Ascending aorta (tissue), 2 donors: Measurements from ENCODE around the gene HINT2. TPM values are rescaled to one million over a fixed set of nuclear protein-coding genes. Genes with fewer than 3 reads are reported as not detected.

Source experiments
- DNase-seq, 2 donors: peaks; one replicate each; pipeline ENCODE4 v3.0.0-alpha.2; 2019; ENCODE audit warnings: low spot score in 2 of 2
- H3K27ac ChIP-seq, 2 donors: fragments of 200-600 bp; sonication (generic); one replicate each; pipeline ENCODE4 v1.5.1; 2016 to 2017; ENCODE audit warnings: mild to moderate bottlenecking in 1 of 2
- H3K27me3 ChIP-seq: fragments of 200-600 bp; sonication (generic); one replicate; pipeline ENCODE4 v1.5.1; 2017
- H3K36me3 ChIP-seq, 2 donors: fragments of 200-600 bp; sonication (generic); one replicate each; pipeline ENCODE4 v1.5.1; 2016
- H3K4me1 ChIP-seq, 2 donors: fragments of 200-600 bp; sonication (generic); one replicate each; pipeline ENCODE4 v1.5.1; 2016 to 2017; ENCODE audit warnings: mild to moderate bottlenecking in 1 of 2
- H3K4me3 ChIP-seq, 2 donors: fragments of 200-600 bp; sonication (generic); one replicate each; pipeline ENCODE4 v1.5.1; 2016 to 2017; ENCODE audit warnings: mild to moderate bottlenecking in 1 of 2
- H3K9me3 ChIP-seq, 2 donors: fragments of 200-600 bp; sonication (generic); one replicate each; pipeline ENCODE4 v1.5.1; 2016
- CTCF ChIP-seq, 3 experiments: fragments of 200-600 bp in 2 of 3; fragments of 450-650 bp in 1 of 3; sonication (generic) in 2 of 3; IDR thresholded peaks; one replicate each; pipeline ENCODE4 v1.5.1; 2016 to 2019; ENCODE audit warnings: antibody characterized with exemption in 3 of 3, mild to moderate bottlenecking in 1 of 3, moderate library complexity in 1 of 3
- intact Hi-C: fragments of 100-400 bp; cut with DNase I; formaldehyde crosslinking; loops from one replicate; pipeline ENCODE4 v1.15.1; 2023
- total RNA-seq: library from RNA; depleted of rRNA; stranded (reverse); fragments of >200 nt; gene quantifications from one replicate; pipeline ENCODE4 v1.1.0, GENCODE V29; 2016

Gene HINT2
- total RNA-seq, result 21.6 TPM

- Histone ChIP-seq H3K4me3 (peak within 1 kb of the TSS; percentile 89 to 90), H3K4me1 (peaks cover 8 to 27% of the 10 kb centered on the region in 2 donors), H3K27ac (peak within 1 kb of the TSS; percentile 92 to 96), H3K9me3 (no peaks in the 10 kb centered on the region), H3K36me3 (peaks cover 0 to under 1% of the 10 kb centered on the region in 2 donors), H3K27me3 (no peaks in the 10 kb centered on the region)
- TF ChIP-seq CTCF (IDR thresholded peaks at IDR 0.05), result no peak
- peak; percentile 97 to 99 for DNase-seq
- intact Hi-C loops, result loop anchor here (1.0 to 10.0 kb wide), 7 partner anchors 14 to 220 kb away; partner anchors contain the start of genes CCDC107, CREB3, GBA2 and RECK
Measured at GRCh38 chr9:35814841-35815543, at the start of gene HINT2. TSS of gene HINT2 (minus strand) at chr9:35815042. CDS start at chr9:35814979, 63 bp downstream.

- Histone ChIP-seq H3K27me3 (no peaks in the 10 kb centered on the region), H3K36me3 (no peaks in the 10 kb centered on the region), H3K27ac (no peak overlapping the region), H3K4me1 (no peaks in the 10 kb centered on the region), H3K4me3 (no peak overlapping the region), H3K9me3 (no peaks in the 10 kb centered on the region)
- DNase-seq, result no peak
- intact Hi-C loops, result no loop called here
- TF ChIP-seq CTCF (IDR thresholded peaks at IDR 0.05), result no peak
Measured at GRCh38 chr9:35863583-35863982, 48.7 kb upstream of the HINT2 start.

- Histone ChIP-seq H3K27ac (no peak overlapping the region), H3K4me3 (no peak overlapping the region), H3K9me3 (no peaks in the 10 kb centered on the region), H3K36me3 (no peaks in the 10 kb centered on the region), H3K27me3 (no peaks in the 10 kb centered on the region), H3K4me1 (no peaks in the 10 kb centered on the region)
- TF ChIP-seq CTCF (IDR thresholded peaks at IDR 0.05), result no peak
- no peak for DNase-seq
- intact Hi-C loops, result no loop called here
Measured at GRCh38 chr9:35862328-35862727, 47.5 kb upstream of the HINT2 start.

GRCh38 chr9:35861161-35861897 lies 46.5 kb upstream of the HINT2 start:
- Histone ChIP-seq H3K4me1 (no peaks in the 10 kb centered on the region), H3K4me3 (no peak overlapping the region), H3K27ac (no peak overlapping the region), H3K27me3 (no peaks in the 10 kb centered on the region), H3K9me3 (no peaks in the 10 kb centered on the region), H3K36me3 (no peaks in the 10 kb centered on the region)
- TF ChIP-seq CTCF (IDR thresholded peaks at IDR 0.05), result no peak
- intact Hi-C loops, result no loop called here
- DNase-seq, result no peak

- Histone ChIP-seq H3K9me3 (no peaks in the 10 kb centered on the region), H3K36me3 (no peaks in the 10 kb centered on the region), H3K27me3 (no peaks in the 10 kb centered on the region), H3K4me3 (no peak overlapping the region), H3K27ac (no peak overlapping the region), H3K4me1 (no peaks in the 10 kb centered on the region)
- TF ChIP-seq CTCF (IDR thresholded peaks at IDR 0.05), result no peak
- DNase-seq, result no peak
- intact Hi-C loops, result no loop called here
Measured at GRCh38 chr9:35859990-35860339, 45.1 kb upstream of the HINT2 start.
